IMR-90 (cell line): ENCODE data around the gene HOXB7.

Source experiments
- CEBPB ChIP-seq: IDR thresholded peaks from 2 replicates; pipeline ENCODE4 v1.6.1; 2012; ENCODE audit warnings: low read depth, low read length, improper control_type of control experiment
- POLR2A ChIP-seq: IDR thresholded peaks from 2 replicates; pipeline ENCODE4 v1.6.1; 2012; ENCODE audit warnings: mild to moderate bottlenecking, low read depth, low read length
- TF ChIP-seq, protein P1 (sequence below): conservative IDR thresholded peaks from 2 replicates; pipeline ENCODE4 v1.5.1; 2012; ENCODE audit warnings: mild to moderate bottlenecking, low read depth, low read length, improper control_type of control experiment

DNA sequence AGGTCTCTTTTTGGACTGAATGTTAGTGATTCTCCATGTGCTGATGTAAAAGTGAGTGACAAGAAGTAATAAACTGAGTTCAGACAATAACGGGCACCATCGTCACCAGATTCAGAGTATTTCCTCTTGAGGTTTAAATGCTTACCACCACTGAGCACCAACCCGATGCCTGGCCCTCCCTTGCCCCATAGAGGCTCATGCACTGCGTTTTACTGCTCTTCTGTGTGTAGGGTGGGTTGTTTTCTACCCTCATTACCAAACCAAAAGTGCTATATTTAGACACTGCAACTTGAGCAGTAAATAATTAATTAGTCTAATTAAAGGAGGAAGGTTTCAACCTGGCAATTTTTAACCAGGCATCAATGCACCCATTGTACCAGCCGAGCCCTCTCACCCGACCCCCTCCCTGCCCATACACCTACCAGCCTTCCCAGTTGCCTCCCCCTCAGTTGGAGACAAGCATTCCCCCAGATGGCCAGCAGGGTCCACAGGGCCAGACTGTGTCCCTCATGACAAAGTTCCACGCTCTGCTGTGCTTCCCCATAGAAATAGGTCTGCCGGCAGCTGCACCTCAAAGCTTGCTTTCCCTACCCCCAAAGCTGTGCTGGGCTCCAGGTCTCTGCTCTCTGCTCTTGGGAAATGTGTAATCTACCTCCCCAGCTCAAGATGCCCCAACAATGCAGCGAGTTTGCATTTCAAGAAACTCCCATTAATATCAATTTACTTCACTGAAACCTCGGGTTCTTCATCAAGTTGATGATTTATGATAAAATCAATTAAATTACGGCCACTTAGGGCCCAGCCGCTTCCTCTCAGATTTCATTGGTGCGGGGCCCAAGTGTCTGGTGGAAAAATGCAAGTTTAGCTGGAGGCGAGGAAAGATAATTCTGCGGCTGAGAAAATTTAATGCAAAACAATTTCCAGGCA, 48.7 kb downstream of the HOXB7 start:
- TF ChIP-seq, protein P1, sequence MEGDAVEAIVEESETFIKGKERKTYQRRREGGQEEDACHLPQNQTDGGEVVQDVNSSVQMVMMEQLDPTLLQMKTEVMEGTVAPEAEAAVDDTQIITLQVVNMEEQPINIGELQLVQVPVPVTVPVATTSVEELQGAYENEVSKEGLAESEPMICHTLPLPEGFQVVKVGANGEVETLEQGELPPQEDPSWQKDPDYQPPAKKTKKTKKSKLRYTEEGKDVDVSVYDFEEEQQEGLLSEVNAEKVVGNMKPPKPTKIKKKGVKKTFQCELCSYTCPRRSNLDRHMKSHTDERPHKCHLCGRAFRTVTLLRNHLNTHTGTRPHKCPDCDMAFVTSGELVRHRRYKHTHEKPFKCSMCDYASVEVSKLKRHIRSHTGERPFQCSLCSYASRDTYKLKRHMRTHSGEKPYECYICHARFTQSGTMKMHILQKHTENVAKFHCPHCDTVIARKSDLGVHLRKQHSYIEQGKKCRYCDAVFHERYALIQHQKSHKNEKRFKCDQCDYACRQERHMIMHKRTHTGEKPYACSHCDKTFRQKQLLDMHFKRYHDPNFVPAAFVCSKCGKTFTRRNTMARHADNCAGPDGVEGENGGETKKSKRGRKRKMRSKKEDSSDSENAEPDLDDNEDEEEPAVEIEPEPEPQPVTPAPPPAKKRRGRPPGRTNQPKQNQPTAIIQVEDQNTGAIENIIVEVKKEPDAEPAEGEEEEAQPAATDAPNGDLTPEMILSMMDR = peak; percentile 46
- TF ChIP-seq CEBPB (no peak), POLR2A (no peak)
